Measurements from ENCODE around the gene TFPI2. TPM values are rescaled to one million over a fixed set of nuclear protein-coding genes. Genes with fewer than 3 reads are reported as not detected.

The TFPI2 gene
- total RNA-seq, 1 donor from 2014 or later = 3.2 TPM

DNA sequence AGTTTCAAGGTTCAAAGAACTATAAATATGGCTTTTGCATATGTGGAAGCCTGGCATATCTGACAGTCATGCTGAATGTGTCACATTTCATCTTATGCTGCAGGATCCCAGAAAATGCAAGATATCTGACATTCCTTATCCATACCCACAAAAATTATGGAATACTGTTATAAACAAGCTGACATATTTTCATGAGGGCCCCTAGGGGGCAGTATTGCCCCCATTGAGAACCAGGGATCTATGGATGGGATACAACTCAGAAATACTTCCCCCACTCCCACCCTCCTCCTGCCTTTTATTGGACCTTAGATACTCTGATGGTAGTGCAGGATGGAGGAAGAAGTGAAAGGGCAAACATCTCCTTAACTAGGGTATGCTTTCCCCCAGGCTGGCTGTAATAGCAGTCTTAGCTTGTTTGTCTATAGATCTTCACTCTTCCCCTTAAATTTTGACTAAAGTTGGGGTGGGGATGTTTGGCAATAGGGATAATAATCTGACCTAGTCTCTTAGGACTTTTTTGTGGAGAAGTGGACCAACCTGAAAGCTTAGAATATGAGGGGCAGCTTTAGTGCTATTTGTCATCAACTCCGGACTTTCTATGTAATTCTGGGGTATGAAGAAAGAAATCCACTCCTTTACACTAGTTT lies 12.3 kb upstream of the TFPI2 start:
- Mint-ChIP-seq H3K27ac (ENCODE audit: unreplicated experiment) (no peak overlapping the region), H3K36me3 (ENCODE audit: unreplicated experiment) (no peaks in the 10 kb centered on the region), H3K27me3 (ENCODE audit: unreplicated experiment) (no peaks in the 10 kb centered on the region), H3K4me1 (ENCODE audit: low read depth, unreplicated experiment) (no peaks in the 10 kb centered on the region), H3K9me3 (ENCODE audit: unreplicated experiment) (peaks cover 4% of the 10 kb centered on the region), H3K4me3 (ENCODE audit: unreplicated experiment) (no peak overlapping the region)
- no peak for DNase-seq
- TF ChIP-seq, protein P1, sequence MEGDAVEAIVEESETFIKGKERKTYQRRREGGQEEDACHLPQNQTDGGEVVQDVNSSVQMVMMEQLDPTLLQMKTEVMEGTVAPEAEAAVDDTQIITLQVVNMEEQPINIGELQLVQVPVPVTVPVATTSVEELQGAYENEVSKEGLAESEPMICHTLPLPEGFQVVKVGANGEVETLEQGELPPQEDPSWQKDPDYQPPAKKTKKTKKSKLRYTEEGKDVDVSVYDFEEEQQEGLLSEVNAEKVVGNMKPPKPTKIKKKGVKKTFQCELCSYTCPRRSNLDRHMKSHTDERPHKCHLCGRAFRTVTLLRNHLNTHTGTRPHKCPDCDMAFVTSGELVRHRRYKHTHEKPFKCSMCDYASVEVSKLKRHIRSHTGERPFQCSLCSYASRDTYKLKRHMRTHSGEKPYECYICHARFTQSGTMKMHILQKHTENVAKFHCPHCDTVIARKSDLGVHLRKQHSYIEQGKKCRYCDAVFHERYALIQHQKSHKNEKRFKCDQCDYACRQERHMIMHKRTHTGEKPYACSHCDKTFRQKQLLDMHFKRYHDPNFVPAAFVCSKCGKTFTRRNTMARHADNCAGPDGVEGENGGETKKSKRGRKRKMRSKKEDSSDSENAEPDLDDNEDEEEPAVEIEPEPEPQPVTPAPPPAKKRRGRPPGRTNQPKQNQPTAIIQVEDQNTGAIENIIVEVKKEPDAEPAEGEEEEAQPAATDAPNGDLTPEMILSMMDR (IDR thresholded peaks at IDR 0.05; ENCODE audit: partially characterized antibody, unreplicated experiment) = peak; percentile 89

DNA sequence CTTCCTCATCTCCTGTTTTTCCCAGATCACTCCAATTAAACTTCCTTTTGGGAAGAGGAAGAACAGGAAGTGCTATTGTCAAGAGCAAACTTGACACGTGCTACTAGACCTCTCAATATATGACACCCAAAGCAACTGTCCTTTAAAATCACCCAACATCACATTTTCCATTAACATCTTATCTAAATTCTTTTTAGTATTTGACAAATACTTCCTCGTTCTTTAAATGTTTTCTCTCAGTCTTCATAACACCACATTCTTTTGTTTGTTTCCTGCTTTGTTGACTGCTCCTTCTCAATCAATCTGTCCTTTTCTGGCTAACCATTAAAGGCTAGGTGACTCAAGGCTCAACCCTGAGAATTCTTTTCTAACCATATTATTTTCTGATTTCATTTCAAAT lies 7.1 kb upstream of the TFPI2 start:
- TF ChIP-seq, protein P1 (IDR thresholded peaks at IDR 0.05; ENCODE audit: partially characterized antibody, unreplicated experiment) = no peak
- H3K27ac Mint-ChIP-seq (ENCODE audit: unreplicated experiment) = no peak overlapping the region

DNA sequence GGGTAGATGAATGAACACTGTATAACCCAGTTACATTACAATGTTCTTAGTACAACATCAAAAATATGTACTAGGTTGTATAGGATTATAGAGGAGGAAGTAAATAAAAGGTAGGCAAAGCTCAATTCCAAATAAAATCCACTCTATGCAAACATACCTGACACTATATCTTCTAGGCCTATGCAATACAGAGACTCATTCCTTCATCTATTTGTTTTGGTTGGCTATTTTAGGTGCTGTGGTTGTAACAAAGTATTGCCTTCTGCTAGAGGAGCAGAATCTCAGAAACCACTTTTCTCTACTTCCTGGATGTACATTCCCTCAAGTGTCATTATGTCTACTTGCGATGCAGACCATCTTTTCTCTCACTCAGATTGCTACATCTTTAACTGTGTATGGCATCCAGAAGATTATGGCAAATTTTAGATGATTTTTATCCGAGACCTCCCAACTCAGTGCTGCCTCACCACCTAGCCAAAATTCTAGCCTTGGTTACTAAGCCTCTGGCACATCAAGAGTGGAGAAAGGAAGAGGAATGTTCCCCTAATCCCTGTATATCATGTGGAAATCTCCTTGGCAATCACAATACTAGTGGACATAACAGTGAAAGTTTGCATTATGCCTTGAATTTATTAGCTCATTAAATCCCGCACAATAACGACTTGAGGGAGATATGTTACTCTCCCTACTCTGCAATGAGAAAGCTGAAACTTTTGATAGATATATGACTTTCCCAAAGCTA lies 5.5 kb upstream of the TFPI2 start:
- peaks cover 15% of the 10 kb centered on the region for H3K4me1 Mint-ChIP-seq (ENCODE audit: low read depth, unreplicated experiment)
- TF ChIP-seq, protein P1 (IDR thresholded peaks at IDR 0.05; ENCODE audit: partially characterized antibody, unreplicated experiment) = no peak
- no peak overlapping the region for H3K4me3 Mint-ChIP-seq (ENCODE audit: unreplicated experiment)
- no peak overlapping the region for H3K27ac Mint-ChIP-seq (ENCODE audit: unreplicated experiment)
- no peaks in the 10 kb centered on the region for H3K27me3 Mint-ChIP-seq (ENCODE audit: unreplicated experiment)
- DNase-seq = no peak
- H3K36me3 Mint-ChIP-seq (ENCODE audit: unreplicated experiment) = no peaks in the 10 kb centered on the region
- peaks cover 4% of the 10 kb centered on the region for H3K9me3 Mint-ChIP-seq (ENCODE audit: unreplicated experiment)

More for the DNA sequence above, 7.1 kb upstream of the TFPI2 start:
- DNase-seq = no peak
- Mint-ChIP-seq H3K27me3 (ENCODE audit: unreplicated experiment) (no peaks in the 10 kb centered on the region), H3K36me3 (ENCODE audit: unreplicated experiment) (no peaks in the 10 kb centered on the region), H3K4me1 (ENCODE audit: low read depth, unreplicated experiment) (peaks cover 15% of the 10 kb centered on the region), H3K4me3 (ENCODE audit: unreplicated experiment) (no peak overlapping the region), H3K9me3 (ENCODE audit: unreplicated experiment) (peaks cover 4% of the 10 kb centered on the region)

DNA sequence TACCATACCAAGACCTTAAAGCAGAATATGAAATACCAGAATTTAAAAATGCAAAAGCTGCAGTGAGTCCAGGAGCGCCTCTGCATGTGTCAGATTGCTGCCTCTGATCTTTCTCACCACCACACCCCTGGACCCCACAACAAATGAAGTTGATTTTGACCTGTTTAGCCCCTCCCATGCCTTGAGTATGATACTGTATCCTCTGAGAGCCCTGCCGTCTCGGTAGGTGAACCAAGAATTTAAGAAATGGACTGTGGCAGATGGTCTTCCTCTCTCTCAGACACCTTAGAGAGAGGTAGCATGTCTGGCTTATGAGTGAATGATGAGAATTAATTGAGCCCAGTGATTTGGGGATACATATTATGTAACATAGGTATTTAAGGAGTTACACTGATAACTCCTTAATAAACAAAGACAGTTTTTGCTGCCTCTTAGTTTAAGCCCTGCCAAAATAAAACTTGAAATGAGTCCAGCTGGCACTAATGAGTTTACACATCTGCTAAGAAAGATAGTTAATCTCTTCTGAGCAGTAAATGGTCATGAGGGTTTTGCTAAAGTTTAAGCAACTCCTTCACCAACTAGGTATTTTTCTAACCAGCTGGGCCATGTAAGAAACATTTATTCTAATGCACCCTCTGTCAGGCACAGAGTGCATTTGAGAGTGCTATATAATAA lies 4.5 kb upstream of the TFPI2 start:
- TF ChIP-seq, protein P1 (IDR thresholded peaks at IDR 0.05; ENCODE audit: partially characterized antibody, unreplicated experiment) = no peak
- Mint-ChIP-seq H3K4me3 (ENCODE audit: unreplicated experiment) (no peak overlapping the region), H3K27ac (ENCODE audit: unreplicated experiment) (no peak overlapping the region), H3K36me3 (ENCODE audit: unreplicated experiment) (no peaks in the 10 kb centered on the region), H3K9me3 (ENCODE audit: unreplicated experiment) (peaks cover 5% of the 10 kb centered on the region), H3K4me1 (ENCODE audit: low read depth, unreplicated experiment) (peaks cover 15% of the 10 kb centered on the region), H3K27me3 (ENCODE audit: unreplicated experiment) (peaks cover 4% of the 10 kb centered on the region)
- DNase-seq = no peak

All from glutamatergic neuron (in vitro differentiated cells).